NCI-H1417 treated with DMSO at 0.1 percent for 48 hours (cell line): ENCODE measurements around the gene MAGI2.

ENCODE experiments used
- DNase-seq: peaks from one replicate; lab custom pipeline; 2025; lab: John Stamatoyannopoulos, UW

The MAGI2 gene

GRCh38 chr7:79301419-79301818 lies 152.0 kb downstream of the MAGI2 start:
- DNase-seq: no peak

- no peak for DNase-seq
These were observed 152.9 kb downstream of the MAGI2 start for GRCh38 chr7:79300573-79300972.

GRCh38 chr7:79298145-79298760 lies 155.2 kb downstream of the MAGI2 start:
- DNase-seq: no peak

GRCh38 chr7:79296553-79297320 lies 156.7 kb downstream of the MAGI2 start:
- DNase-seq: no peak

GRCh38 chr7:79293655-79294142 lies 159.8 kb downstream of the MAGI2 start:
- no peak for DNase-seq

- DNase-seq: no peak
These were observed 160.6 kb downstream of the MAGI2 start for GRCh38 chr7:79292834-79293233.

- DNase-seq: no peak
These were observed 162.0 kb downstream of the MAGI2 start for GRCh38 chr7:79291498-79291865.

GRCh38 chr7:79290841-79291497 lies 162.5 kb downstream of the MAGI2 start:
- no peak for DNase-seq

- no peak for DNase-seq
These were observed 163.1 kb downstream of the MAGI2 start for GRCh38 chr7:79290398-79290797.

- no peak for DNase-seq
These were observed 164.8 kb downstream of the MAGI2 start for GRCh38 chr7:79288655-79289054.

GRCh38 chr7:79287981-79288380 lies 165.5 kb downstream of the MAGI2 start:
- DNase-seq: no peak

- no peak for DNase-seq
These were observed 167.3 kb downstream of the MAGI2 start for GRCh38 chr7:79286181-79286580.

GRCh38 chr7:79285756-79286155 lies 167.7 kb downstream of the MAGI2 start:
- DNase-seq: no peak

GRCh38 chr7:79284211-79284610 lies 169.3 kb downstream of the MAGI2 start:
- no peak for DNase-seq

GRCh38 chr7:79282882-79283602 lies 170.4 kb downstream of the MAGI2 start:
- DNase-seq: no peak

- no peak for DNase-seq
These were observed 171.3 kb downstream of the MAGI2 start for GRCh38 chr7:79282070-79282694.

GRCh38 chr7:79281426-79281825 lies 172.0 kb downstream of the MAGI2 start:
- DNase-seq: no peak

GRCh38 chr7:79272938-79273337 lies 180.5 kb downstream of the MAGI2 start:
- no peak for DNase-seq

- DNase-seq: no peak
These were observed 181.3 kb downstream of the MAGI2 start for GRCh38 chr7:79272066-79272669.

- DNase-seq: peak; percentile 96
These were observed 184.7 kb downstream of the MAGI2 start for GRCh38 chr7:79268730-79269129.

GRCh38 chr7:79258826-79259225 lies 194.6 kb downstream of the MAGI2 start:
- DNase-seq: no peak

- no peak for DNase-seq
These were observed 195.5 kb downstream of the MAGI2 start for GRCh38 chr7:79257959-79258358.
